IMR-90 (cell line): ENCODE data around the gene KCNQ1. TPM values are rescaled to one million over a fixed set of nuclear protein-coding genes. Genes with fewer than 3 reads are reported as not detected.

Experiments used
- ATAC-seq: fragments of 200-7000 bp; cut with Tn5 transposase; 2 replicates; pipeline ENCODE4 v1.9.1; 2020; ENCODE audit warnings: low read depth, mild to moderate bottlenecking, moderate library complexity
- BruUV-seq: library from RNA; stranded (reverse); fragments of 400-500 nt; replicated peaks from 2 replicates; lab custom pipeline; 2021; lab: Mats Ljungman, UMichigan
- CTCF ChIA-PET: fragments of 300-600 bp; formaldehyde crosslinking; extraction: SDS; loops from one replicate; lab custom pipeline; 2021; ENCODE audit warnings: antibody characterized with exemption; lab: Yijun Ruan, JAX
- POLR2A ChIA-PET: fragments of 300-600 bp; sonication (Branson Sonifier 250); formaldehyde crosslinking; loops from one replicate; lab custom pipeline; 2022; ENCODE audit warnings: antibody characterized with exemption; ENCODE audit not compliant: unreplicated experiment; lab: Charles Lee
- DNase-seq: peaks from one replicate; pipeline ENCODE4 v3.0.0; 2013
- H2AFZ ChIP-seq: replicated peaks from 2 replicates; pipeline ENCODE3; 2013; ENCODE audit warnings: low read length, mild to moderate bottlenecking; ENCODE audit not compliant: poor library complexity
- H2AK5ac ChIP-seq: 2 replicates; pipeline ENCODE4 v1.6.1; 2013; ENCODE audit warnings: low read depth, low read length, inconsistent platforms
- H2AK9ac ChIP-seq: replicated peaks from 2 replicates; pipeline ENCODE3; 2013; ENCODE audit warnings: mild to moderate bottlenecking, low read depth, low read length, moderate library complexity; ENCODE audit not compliant: poor library complexity
- H2BK120ac ChIP-seq: 2 replicates; pipeline ENCODE4 v1.6.1; 2013; ENCODE audit warnings: low read depth, low read length, inconsistent platforms
- H2BK15ac ChIP-seq: 3 replicates; pipeline ENCODE4 v1.6.1; 2013; ENCODE audit warnings: low read depth, low read length, inconsistent platforms
- H2BK20ac ChIP-seq: 2 replicates; pipeline ENCODE4 v1.6.1; 2013; ENCODE audit warnings: low read depth, mild to moderate bottlenecking, inconsistent platforms, low read length, moderate library complexity
- H2BK5ac ChIP-seq: 2 replicates; pipeline ENCODE4 v1.6.1; 2013; ENCODE audit warnings: mild to moderate bottlenecking, low read depth, low read length, inconsistent platforms; ENCODE audit not compliant: poor library complexity, severe bottlenecking
- H3K14ac ChIP-seq: replicated peaks from 2 replicates; pipeline ENCODE4 v1.6.1; 2013; ENCODE audit warnings: low read depth, low read length, inconsistent platforms
- H3K18ac ChIP-seq: 2 replicates; pipeline ENCODE4 v1.6.1; 2013; ENCODE audit warnings: low read depth, low read length, control low read depth
- H3K23ac ChIP-seq: 2 replicates; pipeline ENCODE4 v1.6.1; 2013; ENCODE audit warnings: low read depth, low read length, inconsistent platforms
- H3K27ac ChIP-seq: 2 replicates; pipeline ENCODE4 v1.5.1; 2013; ENCODE audit warnings: mild to moderate bottlenecking, control low read depth, low read length; ENCODE audit not compliant: insufficient read depth
- H3K27me3 ChIP-seq: 2 replicates; pipeline ENCODE4 v1.6.1; 2013; ENCODE audit warnings: low read length; ENCODE audit not compliant: control insufficient read depth, insufficient read depth
- H3K36me3 ChIP-seq: 2 replicates; pipeline ENCODE4 v1.6.1; 2013; ENCODE audit warnings: low read length, mixed read lengths; ENCODE audit not compliant: control insufficient read depth, insufficient read depth
- H3K4ac ChIP-seq: 2 replicates; pipeline ENCODE4 v1.6.1; 2013; ENCODE audit warnings: low read depth, low read length, inconsistent platforms
- H3K4me1 ChIP-seq: 2 replicates; pipeline ENCODE4 v1.6.1; 2013; ENCODE audit warnings: low read length, mixed read lengths; ENCODE audit not compliant: control insufficient read depth, insufficient read depth
- H3K4me2 ChIP-seq: 2 replicates; pipeline ENCODE4 v1.6.1; 2013; ENCODE audit warnings: low read depth, mild to moderate bottlenecking, control low read depth, low read length, moderate library complexity
- H3K4me3 ChIP-seq: 2 replicates; pipeline ENCODE4 v1.5.1; 2013; ENCODE audit warnings: low read depth, mild to moderate bottlenecking, control low read depth, low read length, moderate library complexity; ENCODE audit not compliant: insufficient read depth
- H3K56ac ChIP-seq: 2 replicates; pipeline ENCODE4 v1.6.1; 2013; ENCODE audit warnings: low read length, inconsistent platforms; ENCODE audit not compliant: insufficient read depth; ENCODE audit errors: extremely low read depth
- H3K79me1 ChIP-seq, 2 experiments: 2 replicates each; pipeline ENCODE4 v1.6.1; 2013; ENCODE audit warnings: low read length in 2 of 2, inconsistent platforms in 1 of 2, low read depth in 1 of 2
- H3K9ac ChIP-seq: 2 replicates; pipeline ENCODE4 v1.6.1; 2013; ENCODE audit warnings: low read depth, low read length, control low read depth
- H3K9me1 ChIP-seq: 2 replicates; pipeline ENCODE4 v1.6.1; 2013; ENCODE audit warnings: low read length, inconsistent platforms; ENCODE audit not compliant: insufficient read depth
- H3K9me3 ChIP-seq: 2 replicates; pipeline ENCODE4 v1.6.1; 2013; ENCODE audit warnings: low read length; ENCODE audit not compliant: control insufficient read depth, insufficient read depth
- H4K20me1 ChIP-seq: 2 replicates; pipeline ENCODE4 v1.6.1; 2013; ENCODE audit warnings: low read length, inconsistent platforms; ENCODE audit not compliant: insufficient read depth
- H4K5ac ChIP-seq: 2 replicates; pipeline ENCODE4 v1.6.1; 2013; ENCODE audit warnings: mild to moderate bottlenecking, low read depth, low read length, control low read depth
- H4K8ac ChIP-seq, 2 experiments: 2 replicates each; pipeline ENCODE4 v1.6.1; 2013; ENCODE audit warnings: low read depth in 2 of 2, low read length in 2 of 2, control low read depth in 1 of 2, inconsistent platforms in 1 of 2
- H4K91ac ChIP-seq: 2 replicates; pipeline ENCODE4 v1.6.1; 2013; ENCODE audit warnings: low read depth, low read length, inconsistent platforms; ENCODE audit not compliant: insufficient read depth
- CEBPB ChIP-seq: IDR thresholded peaks from 2 replicates; pipeline ENCODE4 v1.6.1; 2012; ENCODE audit warnings: low read depth, low read length, improper control_type of control experiment
- FOS ChIP-seq: fragments of 150-350 bp; IDR thresholded peaks from 2 replicates; pipeline ENCODE4 v1.6.1; 2016; ENCODE audit warnings: low read depth, low read length
- POLR2A ChIP-seq: IDR thresholded peaks from 2 replicates; pipeline ENCODE4 v1.6.1; 2012; ENCODE audit warnings: mild to moderate bottlenecking, low read depth, low read length
- RAD21 ChIP-seq: IDR thresholded peaks from 2 replicates; pipeline ENCODE4 v1.6.1; 2012; ENCODE audit warnings: low read length, improper control_type of control experiment
- WGBS, 2 experiments: methylation state at CpG; one replicate each; pipeline versions ENCODE4 v1.1.5 to v1.1.7; 2013; ENCODE audit warnings: missing lambda C conversion rate in 2 of 2; ENCODE audit not compliant: insufficient read length in 1 of 2; ENCODE audit errors: extremely low coverage in 2 of 2; 5-methylcytosine and 5-hydroxymethylcytosine counted together
- dilution Hi-C: fragments of 300-500 bp; cut with HindIII; formaldehyde crosslinking; loops from one replicate; pipeline ENCODE4 v1.14.3; 2018; ENCODE audit warnings: low sequenced_read_pairs; ENCODE audit not compliant: unreplicated experiment
- in situ Hi-C: fragments of 300-500 bp; cut with MboI; formaldehyde crosslinking; loops from 3 replicates; pipeline ENCODE4 v1.14.3; 2019; ENCODE audit warnings: low sequenced_read_pairs, inconsistent platforms, mixed read lengths
- intact Hi-C: fragments of 100-400 bp; cut with micrococcal nuclease; formaldehyde crosslinking; loops from 2 replicates; pipeline ENCODE4 v1.10.0; 2022
- polyA plus RNA-seq, 3 experiments: library from polyadenylated mRNA; depleted of rRNA; stranded (reverse); fragments of >200 nt; gene quantifications; 2 replicates each; pipeline ENCODE4 v1.2.3, GENCODE V29; 2012; ENCODE audit warnings: low replicate concordance in 1 of 3
- total RNA-seq: library from RNA; depleted of rRNA; stranded (reverse); fragments of >200 nt; gene quantifications from 2 replicates; pipeline ENCODE4 v1.2.3, GENCODE V29; 2012

The KCNQ1 gene
- total and polyA plus RNA-seq, 2 of the 4 experiments (the other 2 are of a cell fraction), result 0.07 TPM; not detected in 1

GRCh38 chr11:2880646-2881045 is 435.8 kb downstream of the KCNQ1 start:
- Histone ChIP-seq H2AK5ac (no peak overlapping the region), H3K14ac (no peak overlapping the region), H3K9ac (no peak overlapping the region), H3K4me1 (no peaks in the 10 kb centered on the region), H3K18ac (no peak overlapping the region), H3K9me3 (peaks cover 9% of the 10 kb centered on the region), H3K27me3 (peaks cover 8% of the 10 kb centered on the region), H2BK20ac (no peak overlapping the region), H4K91ac (no peak overlapping the region), H3K4ac (no peak overlapping the region), H3K79me1 (peaks cover 0 to 3% of the 10 kb centered on the region in 2 experiments; a peak in 1 of 4 replicates), H2AK9ac (no peak overlapping the region), H4K8ac (no peak overlapping the region), H3K36me3 (peaks cover 7% of the 10 kb centered on the region; the same call in 1 of the 2 replicates), H4K5ac (no peak overlapping the region), H2BK5ac (no peak overlapping the region), H3K27ac (no peak overlapping the region), H3K4me2 (no peak overlapping the region), H4K20me1 (peaks cover 12% of the 10 kb centered on the region), H3K9me1 (no peaks in the 10 kb centered on the region; the same call in 1 of the 2 replicates), H2BK15ac (no peak overlapping the region), H2AFZ (no peak overlapping the region), H3K23ac (no peak overlapping the region), H2BK120ac (no peak overlapping the region), H3K4me3 (no peak overlapping the region), H3K56ac (no peak overlapping the region)
- CTCF ChIA-PET, result no interaction called here
- intact Hi-C loops (no loop called here), dilution Hi-C loops (no loop called here), in situ Hi-C loops (loop anchor here (25.0 kb wide), 1 partner anchor 693 kb away; no protein-coding TSS in a partner anchor)
- TF ChIP-seq FOS (no peak), POLR2A (no peak), CEBPB (no peak), RAD21 (no peak)
- no TSS peak for BruUV-seq
- DNase-seq, result no peak
- WGBS, 2 experiments, result no CpG with 5 or more reads among the region's 7 CpGs
- POLR2A ChIA-PET, result no interaction called here
- ATAC-seq, result no peak
